H1 (cell line): Measurements from ENCODE around the gene DCN. TPM values are rescaled to one million over a fixed set of nuclear protein-coding genes. Genes with fewer than 3 reads are reported as not detected.

Experiments used
- CTCF ChIA-PET: fragments of 300-600 bp; sonication (Branson Sonifier 250); formaldehyde crosslinking; loops from one replicate; lab custom pipeline; 2021; ENCODE audit not compliant: partially characterized antibody; lab: Charles Lee
- POLR2A ChIA-PET: fragments of 300-600 bp; sonication (Branson Sonifier 250); formaldehyde crosslinking; loops from one replicate; lab custom pipeline; 2021; ENCODE audit warnings: inconsistent platforms; ENCODE audit not compliant: partially characterized antibody; lab: Charles Lee
- DNase-seq, 2 experiments: peaks; one replicate each; pipeline versions ENCODE4 v3.0.0 to v3.0.0-alpha.2; 2010 to 2022; ENCODE audit warnings: low spot score in 2 of 2, low read depth in 1 of 2, mixed read lengths in 1 of 2
- FAIRE-seq: peaks from 2 replicates; lab custom pipeline; 2011; peaks lifted over from hg19 to GRCh38; lab: Jason Lieb, UNC
- H2AFZ ChIP-seq: 2 replicates; pipeline ENCODE4 v1.8.1; 2012; ENCODE audit warnings: low read length, inconsistent platforms
- H2AK5ac ChIP-seq: 2 replicates; pipeline ENCODE4 v1.6.1; 2013; ENCODE audit warnings: low read depth, low read length
- H2BK120ac ChIP-seq: replicated peaks from 2 replicates; pipeline ENCODE3; 2013; ENCODE audit warnings: low read depth, low read length, inconsistent platforms
- H2BK12ac ChIP-seq: 2 replicates; pipeline ENCODE4 v1.6.1; 2013; ENCODE audit warnings: low read depth, low read length
- H2BK15ac ChIP-seq: 2 replicates; pipeline ENCODE4 v1.6.1; 2013; ENCODE audit warnings: low read length
- H2BK20ac ChIP-seq: 2 replicates; pipeline ENCODE4 v1.6.1; 2013; ENCODE audit warnings: low read length
- H2BK5ac ChIP-seq: 2 replicates; pipeline ENCODE4 v1.6.1; 2013; ENCODE audit warnings: low read depth, low read length
- H3K14ac ChIP-seq: 2 replicates; pipeline ENCODE4 v1.6.1; 2013; ENCODE audit warnings: inconsistent platforms; ENCODE audit not compliant: insufficient read length
- H3K18ac ChIP-seq: 2 replicates; pipeline ENCODE4 v1.6.1; 2013; ENCODE audit warnings: low read length; ENCODE audit errors: extremely low read depth
- H3K23ac ChIP-seq: 2 replicates; pipeline ENCODE4 v1.6.1; 2013; ENCODE audit warnings: inconsistent platforms; ENCODE audit not compliant: insufficient read length
- H3K23me2 ChIP-seq: 2 replicates; pipeline ENCODE4 v1.6.1; 2013; ENCODE audit warnings: low read depth, low read length
- H3K27ac ChIP-seq: 2 replicates; pipeline ENCODE4 v1.6.1; 2011; ENCODE audit warnings: low read depth, low read length, inconsistent platforms
- H3K27me3 ChIP-seq, 4 experiments: replicated peaks in 1 of 4; 1 replicate in 1 of 4; 2 replicates in 3 of 4; pipeline versions ENCODE4 v1.6.1 to v1.8.1; 2011 to 2013; ENCODE audit warnings: low read length in 3 of 4, mild to moderate bottlenecking in 3 of 4, inconsistent platforms in 2 of 4, mixed read lengths in 2 of 4, moderate library complexity in 1 of 4; ENCODE audit not compliant: control insufficient read depth in 3 of 4, insufficient read depth in 3 of 4; ENCODE audit errors: extremely low read depth in 1 of 4
- H3K36me3 ChIP-seq, 4 experiments: 2 replicates each; pipeline versions ENCODE4 v1.6.1 to v1.8.1; 2011 to 2013; ENCODE audit warnings: mild to moderate bottlenecking in 4 of 4, low read length in 3 of 4, moderate library complexity in 2 of 4, control low read depth in 1 of 4, inconsistent platforms in 1 of 4; ENCODE audit not compliant: insufficient read depth in 4 of 4, control insufficient read depth in 2 of 4
- H3K4ac ChIP-seq: replicated peaks from 2 replicates; pipeline ENCODE3; 2013; ENCODE audit warnings: low read length, low read depth, mixed read lengths, inconsistent platforms; ENCODE audit not compliant: insufficient read length
- H3K4me1 ChIP-seq, 4 experiments: replicated peaks in 1 of 4; 1 replicate in 1 of 4; 2 replicates in 3 of 4; pipeline versions ENCODE4 v1.6.1 to v1.8.1; 2011 to 2013; ENCODE audit warnings: low read length in 3 of 4, inconsistent platforms in 2 of 4, mixed read lengths in 1 of 4; ENCODE audit not compliant: insufficient read depth in 4 of 4, control insufficient read depth in 3 of 4
- H3K4me2 ChIP-seq, 2 experiments: 2 replicates each; pipeline versions ENCODE4 v1.6.1 to v1.8.1; 2011 to 2013; ENCODE audit warnings: low read depth in 2 of 2, low read length in 2 of 2, control low read depth in 1 of 2, inconsistent platforms in 1 of 2, mild to moderate bottlenecking in 1 of 2; ENCODE audit not compliant: insufficient read depth in 1 of 2
- H3K4me3 ChIP-seq, 4 experiments: fragments of 200-600, 300-600 bp in 1 of 4; sonication (generic), shearing (Covaris generic), sonication (Bioruptor Twin) in 1 of 4; 2 replicates each; pipeline versions ENCODE4 v1.5.1 to v1.8.1; 2011 to 2016; ENCODE audit warnings: low read length in 4 of 4, low read depth in 3 of 4, control low read depth in 2 of 4, inconsistent platforms in 2 of 4, mild to moderate bottlenecking in 2 of 4, mixed read lengths in 1 of 4, moderate library complexity in 1 of 4; ENCODE audit not compliant: insufficient read depth in 2 of 4; ENCODE audit errors: extremely low read depth in 1 of 4
- H3K56ac ChIP-seq: replicated peaks from 2 replicates; pipeline ENCODE3; 2013; ENCODE audit warnings: low read depth, mild to moderate bottlenecking, mixed read lengths, low read length, inconsistent platforms; ENCODE audit not compliant: insufficient read length
- H3K79me1 ChIP-seq: 2 replicates; pipeline ENCODE4 v1.6.1; 2013; ENCODE audit warnings: low read depth, low read length, control low read depth
- H3K79me2 ChIP-seq, 2 experiments: 2 replicates each; pipeline versions ENCODE4 v1.6.1 to v1.8.1; 2012 to 2013; ENCODE audit warnings: low read length in 2 of 2, mild to moderate bottlenecking in 2 of 2, inconsistent platforms in 1 of 2; ENCODE audit not compliant: insufficient read depth in 2 of 2, control insufficient read depth in 1 of 2
- H3K9ac ChIP-seq, 4 experiments: replicated peaks in 1 of 4; 1 replicate in 1 of 4; 2 replicates in 3 of 4; pipeline versions ENCODE4 v1.6.1 to v1.8.1; 2011 to 2013; ENCODE audit warnings: low read depth in 3 of 4, low read length in 3 of 4, control low read depth in 2 of 4, mild to moderate bottlenecking in 2 of 4, moderate library complexity in 2 of 4, inconsistent platforms in 1 of 4; ENCODE audit errors: extremely low read depth in 1 of 4
- H3K9me3 ChIP-seq, 2 experiments: 2 replicates each; pipeline versions ENCODE4 v1.6.1 to v1.8.1; 2012 to 2013; ENCODE audit warnings: mild to moderate bottlenecking in 2 of 2, moderate library complexity in 2 of 2, control low read depth in 1 of 2, inconsistent platforms in 1 of 2, low read depth in 1 of 2, low read length in 1 of 2, mixed read lengths in 1 of 2; ENCODE audit not compliant: insufficient read depth in 2 of 2
- H4K20me1 ChIP-seq, 2 experiments: replicated peaks in 1 of 2; 2 replicates each; pipeline versions ENCODE3 to v1.8.1; 2011 to 2013; ENCODE audit warnings: inconsistent platforms in 2 of 2, low read length in 2 of 2, mild to moderate bottlenecking in 1 of 2; ENCODE audit not compliant: insufficient read depth in 2 of 2, control insufficient read depth in 1 of 2
- H4K5ac ChIP-seq: 2 replicates; pipeline ENCODE4 v1.6.1; 2013; ENCODE audit warnings: low read length, low read depth, mixed read lengths, inconsistent platforms; ENCODE audit not compliant: insufficient read length
- H4K8ac ChIP-seq: 2 replicates; pipeline ENCODE4 v1.8.0; 2013; ENCODE audit warnings: mild to moderate bottlenecking, moderate library complexity, low read length, inconsistent platforms; ENCODE audit not compliant: insufficient read depth; ENCODE audit errors: extremely low read depth
- H4K91ac ChIP-seq: replicated peaks from 2 replicates; pipeline ENCODE3; 2013; ENCODE audit warnings: low read length, mixed read lengths, inconsistent platforms; ENCODE audit not compliant: insufficient read length
- CBX5 ChIP-seq: fragments of 300-800, 300-1000 bp; sonication (generic); IDR thresholded peaks from 2 replicates; pipeline ENCODE4 v1.7.1; 2016; ENCODE audit warnings: antibody characterized with exemption, low read length, low read depth
- CBX8 ChIP-seq: fragments of 300-800, 300-1000 bp; sonication (generic); IDR thresholded peaks from 2 replicates; pipeline ENCODE4 v1.7.1; 2016; ENCODE audit warnings: low read depth, low read length, borderline replicate concordance
- CHD1 ChIP-seq: IDR thresholded peaks from 2 replicates; pipeline ENCODE4 v1.6.1; 2012; ENCODE audit warnings: low read depth, low read length, improper control_type of control experiment
- CREB1 ChIP-seq: IDR thresholded peaks from 2 replicates; pipeline ENCODE4 v1.6.1; 2012; ENCODE audit warnings: inconsistent platforms
- HDAC2 ChIP-seq, 2 experiments: fragments of 300-600 bp in 1 of 2; sonication (generic) in 1 of 2; IDR thresholded peaks; 2 replicates each; pipeline ENCODE4 v1.6.1; 2011 to 2012; ENCODE audit warnings: low read depth in 2 of 2, low read length in 2 of 2, mild to moderate bottlenecking in 2 of 2, moderate library complexity in 2 of 2, borderline replicate concordance in 1 of 2, inconsistent platforms in 1 of 2
- HDAC6 ChIP-seq: IDR thresholded peaks from one replicate; pipeline ENCODE4 v1.7.1; 2012; ENCODE audit warnings: low read depth, mild to moderate bottlenecking, inconsistent platforms, low read length, moderate library complexity
- POU5F1 ChIP-seq: IDR thresholded peaks from 2 replicates; pipeline ENCODE4 v1.6.1; 2011; ENCODE audit warnings: low read depth, mild to moderate bottlenecking, low read length, moderate library complexity
- RNF2 ChIP-seq: fragments of 200-900, 300-1000 bp; sonication (generic); IDR thresholded peaks from 2 replicates; pipeline ENCODE4 v1.7.1; 2016; ENCODE audit warnings: borderline replicate concordance, low read depth, mild to moderate bottlenecking, antibody characterized with exemption, low read length; ENCODE audit not compliant: poor library complexity, severe bottlenecking; ENCODE audit errors: missing control alignments
- SP1 ChIP-seq: IDR thresholded peaks from 2 replicates; pipeline ENCODE4 v1.6.1; 2011; ENCODE audit warnings: low read depth, low read length
- TBP ChIP-seq: IDR thresholded peaks from 2 replicates; pipeline ENCODE4 v1.6.1; 2011; ENCODE audit warnings: low read depth, low read length, improper control_type of control experiment
- ZNF274 ChIP-seq: IDR thresholded peaks from 2 replicates; pipeline ENCODE4 v1.7.0; 2012; ENCODE audit warnings: low read length, borderline replicate concordance; ENCODE audit errors: extremely low read depth
- whole genome bisulfite sequencing, 2 experiments: shearing (Covaris generic) in 1 of 2; methylation state at CpG; one replicate each; pipeline versions ENCODE4 v1.1.6 to v1.1.7; 2013 to 2015; ENCODE audit warnings: low lambda C conversion rate in 2 of 2, mixed read lengths in 2 of 2, inconsistent platforms in 1 of 2, low coverage in 1 of 2, missing lambda C conversion rate in 1 of 2; ENCODE audit not compliant: insufficient replicate concordance in 2 of 2, insufficient coverage in 1 of 2, insufficient read length in 1 of 2; ENCODE audit errors: extremely low coverage in 1 of 2, missing lambda C conversion rate in 1 of 2; 5-methylcytosine and 5-hydroxymethylcytosine counted together
- polyA plus RNA-seq, 7 experiments: library from polyadenylated mRNA; depleted of rRNA in 3 of 7; stranded (reverse) in 5 of 7; unstranded in 2 of 7; fragments of >200 nt in 5 of 7; fragments of 200-250 nt in 2 of 7; gene quantifications; 1 replicate in 5 of 7; 2 replicates in 1 of 7; 4 replicates in 1 of 7; pipeline versions ENCODE4 v1.2.1 to v1.2.3, GENCODE V29; 2011 to 2013; ENCODE audit warnings: missing spikeins in 2 of 7, mixed read lengths in 2 of 7
- total RNA-seq: library from RNA; stranded (reverse); fragmentation: NEBNext Ultra II Directional; extraction: Animal tissue kit (Norgen Biotek cat#: 25700); gene quantifications from 2 replicates; pipeline ENCODE4 v1.2.1, GENCODE V29; 2021
- TF ChIP-seq, protein P1 (sequence below): IDR thresholded peaks from 2 replicates; pipeline ENCODE4 v1.6.1; 2012; ENCODE audit warnings: inconsistent platforms
- TF ChIP-seq, protein P2 (sequence below): IDR thresholded peaks from 2 replicates; pipeline ENCODE4 v1.6.1; 2011; ENCODE audit warnings: low read depth, mild to moderate bottlenecking, low read length; ENCODE audit not compliant: insufficient read depth

DCN gene
- total and polyA plus RNA-seq, 2 of the 8 experiments (the other 6 are each of a cell fraction or from before 2014, with no cell fraction given), result not detected

- H3K27ac ChIP-seq, result no peak overlapping the region
- no peak overlapping the region for H2BK15ac ChIP-seq
- no peak overlapping the region for H4K91ac ChIP-seq
- H3K27me3 ChIP-seq, result no peaks in the 10 kb centered on the region
- H3K56ac ChIP-seq, result no peak overlapping the region
- no peak overlapping the region for H4K8ac ChIP-seq
- H4K5ac ChIP-seq, result no peak overlapping the region
- no peaks in the 10 kb centered on the region for H3K9me3 ChIP-seq
- H3K9ac ChIP-seq, result no peak overlapping the region
- H3K79me1 ChIP-seq, result no peaks in the 10 kb centered on the region
- CTCF ChIA-PET, result interaction anchor here (0.8 to 2.9 kb wide), 11 partner anchors 12 to 724 kb away, joined by 3 to 12 read pairs (median 3); no protein-coding TSS in a partner anchor
- DNase-seq, result no peak
- no peak overlapping the region for H3K18ac ChIP-seq
- no peak for FAIRE-seq
- H2BK20ac ChIP-seq, result no peak overlapping the region
- H3K23me2 ChIP-seq, result no peaks in the 10 kb centered on the region; the same call in 1 of the 2 replicates
- H3K4me1 ChIP-seq, result no peaks in the 10 kb centered on the region
- peaks cover 0 to 1% of the 10 kb centered on the region in 2 experiments for H4K20me1 ChIP-seq
- no peak overlapping the region for H2AFZ ChIP-seq
- no peak overlapping the region for H2AK5ac ChIP-seq
- no peaks in the 10 kb centered on the region for H3K36me3 ChIP-seq
- H3K4ac ChIP-seq, result no peak overlapping the region
- POLR2A ChIA-PET, result no interaction called here
- H2BK12ac ChIP-seq, result no peak overlapping the region
- H2BK5ac ChIP-seq, result no peak overlapping the region
- no peak overlapping the region for H3K23ac ChIP-seq
- H3K14ac ChIP-seq, result no peak overlapping the region
- H3K79me2 ChIP-seq, result no peaks in the 10 kb centered on the region
- no peak overlapping the region for H2BK120ac ChIP-seq
- WGBS, 2 experiments, result 84% methylated on average over 1 of the region's 1 CpG; no CpG with 5 or more reads in 1 of the 2 experiments
- H3K4me3 ChIP-seq, result no peak overlapping the region
- H3K4me2 ChIP-seq, result no peak overlapping the region
- TF ChIP-seq, protein P1, sequence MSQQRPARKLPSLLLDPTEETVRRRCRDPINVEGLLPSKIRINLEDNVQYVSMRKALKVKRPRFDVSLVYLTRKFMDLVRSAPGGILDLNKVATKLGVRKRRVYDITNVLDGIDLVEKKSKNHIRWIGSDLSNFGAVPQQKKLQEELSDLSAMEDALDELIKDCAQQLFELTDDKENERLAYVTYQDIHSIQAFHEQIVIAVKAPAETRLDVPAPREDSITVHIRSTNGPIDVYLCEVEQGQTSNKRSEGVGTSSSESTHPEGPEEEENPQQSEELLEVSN, result no peak
- TF ChIP-seq ZNF274 (no peak), CHD1 (no peak), HDAC6 (no peak), RNF2 (no peak), CBX8 (no peak), CBX5 (no peak), HDAC2 (IDR thresholded peaks at IDR 0.05; ENCODE audit: borderline replicate concordance in 1 of 2, low read depth in 2 of 2, low read length in 2 of 2) (no peak), CREB1 (no peak), POU5F1 (no peak), TBP (no peak), SP1 (no peak)
- TF ChIP-seq, protein P2, sequence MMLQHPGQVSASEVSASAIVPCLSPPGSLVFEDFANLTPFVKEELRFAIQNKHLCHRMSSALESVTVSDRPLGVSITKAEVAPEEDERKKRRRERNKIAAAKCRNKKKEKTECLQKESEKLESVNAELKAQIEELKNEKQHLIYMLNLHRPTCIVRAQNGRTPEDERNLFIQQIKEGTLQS, result no peak
These were observed 3.8 kb downstream of the DCN start for GRCh38 chr12:91178781-91179180.
